Measurements from ENCODE around the gene PCYT2. TPM values are rescaled to one million over a fixed set of nuclear protein-coding genes. Genes with fewer than 3 reads are reported as not detected.

Gene PCYT2
- total RNA-seq, 1 experiment from 2014 or later = 151 TPM

- POLR2A ChIA-PET = no interaction called here
- Mint-ChIP-seq H3K9me3 (ENCODE audit: unreplicated experiment) (no peaks in the 10 kb centered on the region), H3K27me3 (ENCODE audit: insufficient read depth, unreplicated experiment) (no peaks in the 10 kb centered on the region)
These were observed 6.4 kb downstream of the PCYT2 start for GRCh38 chr17:81904600-81905423.

GRCh38 chr17:81903896-81904599 lies 7.2 kb downstream of the PCYT2 start:
- H3K27ac Mint-ChIP-seq (ENCODE audit: unreplicated experiment) = no peak overlapping the region
- H3K4me3 Mint-ChIP-seq (ENCODE audit: unreplicated experiment) = no peak overlapping the region
- Histone ChIP-seq H3K4me1 (no peaks in the 10 kb centered on the region; the same call in 1 of the 2 replicates), H3K27me3 (replicated peaks; ENCODE audit: control insufficient read depth, insufficient read depth, low read length) (no peaks in the 10 kb centered on the region), H3K36me3 (ENCODE audit: control insufficient read depth, insufficient read depth, low read length) (peaks cover 9% of the 10 kb centered on the region; the same call in 1 of the 2 replicates), H3K9me3 (no peaks in the 10 kb centered on the region), H3K4me3 (ENCODE audit: low read depth, low read length) (no peak overlapping the region)
- no peak for DNase-seq
- ChIA-PET POLR2A (no interaction called here), CTCF (interaction anchor here (0.5 kb wide), 1 partner anchor 24 kb away, joined by 5 read pairs; the partner anchor contains the start of gene MAFG)
- H3K27me3 Mint-ChIP-seq (ENCODE audit: insufficient read depth, unreplicated experiment) = no peaks in the 10 kb centered on the region
- TF ChIP-seq, protein P1, sequence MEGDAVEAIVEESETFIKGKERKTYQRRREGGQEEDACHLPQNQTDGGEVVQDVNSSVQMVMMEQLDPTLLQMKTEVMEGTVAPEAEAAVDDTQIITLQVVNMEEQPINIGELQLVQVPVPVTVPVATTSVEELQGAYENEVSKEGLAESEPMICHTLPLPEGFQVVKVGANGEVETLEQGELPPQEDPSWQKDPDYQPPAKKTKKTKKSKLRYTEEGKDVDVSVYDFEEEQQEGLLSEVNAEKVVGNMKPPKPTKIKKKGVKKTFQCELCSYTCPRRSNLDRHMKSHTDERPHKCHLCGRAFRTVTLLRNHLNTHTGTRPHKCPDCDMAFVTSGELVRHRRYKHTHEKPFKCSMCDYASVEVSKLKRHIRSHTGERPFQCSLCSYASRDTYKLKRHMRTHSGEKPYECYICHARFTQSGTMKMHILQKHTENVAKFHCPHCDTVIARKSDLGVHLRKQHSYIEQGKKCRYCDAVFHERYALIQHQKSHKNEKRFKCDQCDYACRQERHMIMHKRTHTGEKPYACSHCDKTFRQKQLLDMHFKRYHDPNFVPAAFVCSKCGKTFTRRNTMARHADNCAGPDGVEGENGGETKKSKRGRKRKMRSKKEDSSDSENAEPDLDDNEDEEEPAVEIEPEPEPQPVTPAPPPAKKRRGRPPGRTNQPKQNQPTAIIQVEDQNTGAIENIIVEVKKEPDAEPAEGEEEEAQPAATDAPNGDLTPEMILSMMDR (IDR thresholded peaks at IDR 0.05; ENCODE audit: insufficient read depth in 1 of 2, low read depth in 1 of 2, low read length in 1 of 2, severe bottlenecking in 1 of 2, unreplicated experiment in 1 of 2) = no peak
- no peaks in the 10 kb centered on the region for H3K9me3 Mint-ChIP-seq (ENCODE audit: unreplicated experiment)
- intact Hi-C loops (cut with micrococcal nuclease; ENCODE audit: unreplicated experiment) = no loop called here
- no TSS peak for BruUV-seq (replicated peaks)
- H3K4me1 Mint-ChIP-seq (ENCODE audit: low read depth, unreplicated experiment) = peaks cover 7% of the 10 kb centered on the region
- H3K36me3 Mint-ChIP-seq (ENCODE audit: insufficient read depth, unreplicated experiment) = peaks cover 88% of the 10 kb centered on the region

More at GRCh38 chr17:81904600-81905423, 6.4 kb downstream of the PCYT2 start:
- Mint-ChIP-seq H3K4me1 (ENCODE audit: low read depth, unreplicated experiment) (peaks cover 7% of the 10 kb centered on the region), H3K27ac (ENCODE audit: unreplicated experiment) (no peak overlapping the region), H3K36me3 (ENCODE audit: insufficient read depth, unreplicated experiment) (peaks cover 87% of the 10 kb centered on the region), H3K4me3 (ENCODE audit: unreplicated experiment) (no peak overlapping the region)
- TF ChIP-seq, protein P1 (IDR thresholded peaks at IDR 0.05; ENCODE audit: insufficient read depth in 1 of 2, low read depth in 1 of 2, low read length in 1 of 2, severe bottlenecking in 1 of 2, unreplicated experiment in 1 of 2) = no peak
- CTCF ChIA-PET = interaction anchor here (0.5 kb wide), 1 partner anchor 23 kb away, joined by 5 read pairs; the partner anchor contains the start of gene MAFG
- intact Hi-C loops (cut with micrococcal nuclease; ENCODE audit: unreplicated experiment) = no loop called here
- DNase-seq = no peak
- BruUV-seq (replicated peaks) = TSS peak; percentile 8
- Histone ChIP-seq H3K27me3 (replicated peaks; ENCODE audit: control insufficient read depth, insufficient read depth, low read length) (no peaks in the 10 kb centered on the region), H3K36me3 (ENCODE audit: control insufficient read depth, insufficient read depth, low read length) (peaks cover 12% of the 10 kb centered on the region; the same call in 1 of the 2 replicates), H3K4me1 (peaks cover 7% of the 10 kb centered on the region), H3K4me3 (ENCODE audit: low read depth, low read length) (no peak overlapping the region), H3K9me3 (no peaks in the 10 kb centered on the region)

- no peaks in the 10 kb centered on the region for H3K9me3 ChIP-seq
These were observed 7.8 kb downstream of the PCYT2 start for GRCh38 chr17:81903415-81903831.

More at GRCh38 chr17:81903415-81903831, 7.8 kb downstream of the PCYT2 start:
- Histone ChIP-seq H3K36me3 (ENCODE audit: control insufficient read depth, insufficient read depth, low read length) (peaks cover 9% of the 10 kb centered on the region; the same call in 1 of the 2 replicates), H3K27me3 (replicated peaks; ENCODE audit: control insufficient read depth, insufficient read depth, low read length) (no peaks in the 10 kb centered on the region), H3K4me1 (no peaks in the 10 kb centered on the region; the same call in 1 of the 2 replicates), H3K4me3 (ENCODE audit: low read depth, low read length) (no peak overlapping the region)
- no TSS peak for BruUV-seq (replicated peaks)
- ChIA-PET POLR2A (interaction anchor here (0.6 kb wide), 1 partner anchor 12 kb away, joined by 4 read pairs; the partner anchor contains the start of genes ALYREF and ANAPC11), CTCF (no interaction called here)
- H3K4me3 Mint-ChIP-seq (ENCODE audit: unreplicated experiment) = no peak overlapping the region
- no peak overlapping the region for H3K27ac Mint-ChIP-seq (ENCODE audit: unreplicated experiment)
- peaks cover 7% of the 10 kb centered on the region for H3K4me1 Mint-ChIP-seq (ENCODE audit: low read depth, unreplicated experiment)
- no peaks in the 10 kb centered on the region for H3K27me3 Mint-ChIP-seq (ENCODE audit: insufficient read depth, unreplicated experiment)
- intact Hi-C loops (cut with micrococcal nuclease; ENCODE audit: unreplicated experiment) = no loop called here
- TF ChIP-seq, protein P1 (IDR thresholded peaks at IDR 0.05; ENCODE audit: insufficient read depth in 1 of 2, low read depth in 1 of 2, low read length in 1 of 2, severe bottlenecking in 1 of 2, unreplicated experiment in 1 of 2) = no peak
- H3K36me3 Mint-ChIP-seq (ENCODE audit: insufficient read depth, unreplicated experiment) = peaks cover 89% of the 10 kb centered on the region
- DNase-seq = no peak
- no peaks in the 10 kb centered on the region for H3K9me3 Mint-ChIP-seq (ENCODE audit: unreplicated experiment)

Data from Caco-2 (cell line).